GM08714 (cell line): ENCODE results near the gene KDM5C.

Experiments used
- H3K4me3 ChIP-seq: fragments of 200-500 bp; sonication (Bioruptor generic); 2 replicates; pipeline ENCODE4 v1.5.1; 2014; ENCODE audit warnings: mild to moderate bottlenecking, low read length, inconsistent platforms
- ZNF274 ChIP-seq: IDR thresholded peaks from 2 replicates; pipeline ENCODE4 v1.6.1; 2012; ENCODE audit warnings: mild to moderate bottlenecking, low read depth, low read length

Gene KDM5C

GRCh38 chrX:53256446-53257041 is 31.5 kb upstream of the KDM5C start:
- no peak for TF ChIP-seq ZNF274

GRCh38 chrX:53255738-53256191 is 30.8 kb upstream of the KDM5C start:
- no peak overlapping the region for H3K4me3 ChIP-seq
- no peak for TF ChIP-seq ZNF274

More at GRCh38 chrX:53256446-53257041, 31.5 kb upstream of the KDM5C start:
- no peak overlapping the region for H3K4me3 ChIP-seq

GRCh38 chrX:53254570-53255461 is 29.8 kb upstream of the KDM5C start:
- no peak overlapping the region for H3K4me3 ChIP-seq
- TF ChIP-seq ZNF274: no peak

GRCh38 chrX:53253293-53254020 is 28.4 kb upstream of the KDM5C start:
- no peak for TF ChIP-seq ZNF274
- H3K4me3 ChIP-seq: no peak overlapping the region

DNA sequence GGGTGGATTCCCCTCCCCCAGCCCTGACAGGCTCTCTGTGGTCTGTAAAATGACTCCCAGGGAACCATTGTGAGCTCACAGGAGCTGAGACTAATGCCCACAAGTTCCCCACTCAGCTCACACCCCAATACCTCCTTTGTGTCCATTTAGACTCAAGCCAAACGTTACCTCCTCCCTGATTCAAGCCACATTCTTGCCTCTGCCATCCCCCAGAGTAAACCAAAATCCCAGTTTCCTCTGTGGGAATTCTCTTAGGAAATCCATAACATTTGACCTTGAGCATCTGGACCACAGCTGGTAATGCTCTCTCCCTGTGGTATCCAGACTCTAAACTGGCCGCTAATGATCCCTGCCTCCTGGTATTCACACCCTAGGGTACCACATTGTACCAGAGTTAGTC is 26.3 kb upstream of the KDM5C start:
- H3K4me3 ChIP-seq: no peak overlapping the region
- TF ChIP-seq ZNF274: no peak

DNA sequence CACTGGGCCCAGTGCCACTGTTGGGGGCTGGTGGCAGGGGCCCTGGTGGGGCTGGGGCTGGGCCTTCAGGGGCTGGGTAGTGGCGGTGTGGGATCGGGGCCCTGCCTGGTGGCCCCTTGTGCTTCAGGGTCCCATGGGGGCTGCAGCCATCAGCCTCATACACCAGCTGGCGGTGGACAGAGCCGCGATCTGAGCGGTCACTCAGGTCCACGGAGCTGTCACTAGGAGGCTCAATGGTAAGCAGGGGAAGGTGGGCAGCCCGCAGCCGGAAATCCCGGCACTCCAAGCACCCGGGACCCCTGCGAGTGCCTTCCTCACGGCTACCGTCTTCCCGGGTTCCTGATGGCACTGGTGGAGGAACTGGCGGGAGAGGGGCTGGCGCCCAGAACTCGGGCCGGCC is 25.5 kb upstream of the KDM5C start:
- no peak for TF ChIP-seq ZNF274
- H3K4me3 ChIP-seq: no peak overlapping the region

DNA sequence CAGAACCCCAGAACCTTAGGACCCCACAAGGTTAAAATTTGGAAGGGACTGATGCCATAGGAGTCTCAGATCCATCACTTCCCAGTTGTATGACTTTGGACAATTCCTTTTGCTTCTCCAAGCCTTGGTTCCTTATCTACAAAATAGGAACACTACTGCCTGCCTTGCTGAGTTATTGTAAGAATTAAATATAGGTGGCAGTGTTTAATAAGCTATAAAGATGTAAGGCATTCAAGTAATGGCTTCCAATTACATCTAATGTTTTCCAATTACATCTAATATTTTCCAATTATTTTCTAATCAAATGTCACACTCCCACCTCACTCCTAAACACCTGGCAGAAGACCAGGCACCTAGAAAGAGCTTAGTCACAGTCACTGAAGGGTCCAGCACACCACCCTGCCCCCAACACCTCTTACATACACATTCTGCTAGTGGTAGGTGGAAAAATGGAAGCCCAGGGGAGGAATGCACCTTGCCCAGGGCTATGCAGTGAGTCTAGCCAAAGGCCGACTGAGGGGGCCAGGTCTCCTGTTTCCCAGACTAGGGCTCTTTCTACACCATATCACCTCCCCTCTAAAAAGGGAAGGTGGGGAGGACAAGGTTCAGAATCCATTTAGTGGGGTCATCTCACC is 24.5 kb upstream of the KDM5C start:
- H3K4me3 ChIP-seq: no peak overlapping the region
- TF ChIP-seq ZNF274: no peak

DNA sequence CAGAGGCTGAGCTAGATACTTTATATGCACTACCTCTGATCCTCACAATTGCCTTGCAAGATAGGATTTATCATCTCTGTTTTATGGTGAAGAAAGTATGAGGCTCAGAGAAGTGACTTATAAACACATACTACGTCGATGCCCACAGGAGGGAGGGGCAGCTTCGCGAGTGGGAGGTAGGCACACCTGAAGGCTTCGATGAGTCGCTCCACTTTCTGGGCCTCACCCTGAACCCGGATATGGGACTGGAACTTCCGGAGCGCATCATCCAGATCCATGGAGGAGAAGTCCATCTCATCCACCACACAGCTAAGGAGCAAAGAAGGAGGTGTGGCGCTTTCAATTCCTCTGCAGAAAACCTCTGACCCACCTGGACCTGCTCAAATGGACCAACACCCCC is 22.9 kb upstream of the KDM5C start:
- H3K4me3 ChIP-seq: no peak overlapping the region
- TF ChIP-seq ZNF274: no peak

- H3K4me3 ChIP-seq: no peak overlapping the region
- TF ChIP-seq ZNF274: no peak
Observed at GRCh38 chrX:53246231-53246630, 21.2 kb upstream of the KDM5C start.

DNA sequence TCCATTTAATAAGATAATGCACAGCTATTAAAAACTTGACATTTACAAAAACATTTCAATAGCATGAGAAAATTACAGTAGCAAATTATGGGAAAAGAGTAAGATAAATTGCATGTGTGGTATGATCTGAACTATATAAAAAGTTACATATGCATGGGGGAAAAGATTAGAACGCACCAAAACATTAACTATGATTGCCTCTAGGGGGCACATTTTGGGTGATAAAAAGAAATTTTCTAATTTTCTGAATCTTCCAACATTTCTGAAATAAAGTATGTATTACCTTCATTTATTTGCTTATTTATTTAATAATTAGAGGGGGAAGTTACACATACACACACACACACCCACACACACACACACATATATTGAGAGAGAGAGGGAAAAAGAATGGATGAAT is 19.6 kb upstream of the KDM5C start:
- TF ChIP-seq ZNF274: no peak
- H3K4me3 ChIP-seq: no peak overlapping the region

- no peak for TF ChIP-seq ZNF274
- H3K4me3 ChIP-seq: no peak overlapping the region
Observed at GRCh38 chrX:53242310-53242709, 17.3 kb upstream of the KDM5C start.

DNA sequence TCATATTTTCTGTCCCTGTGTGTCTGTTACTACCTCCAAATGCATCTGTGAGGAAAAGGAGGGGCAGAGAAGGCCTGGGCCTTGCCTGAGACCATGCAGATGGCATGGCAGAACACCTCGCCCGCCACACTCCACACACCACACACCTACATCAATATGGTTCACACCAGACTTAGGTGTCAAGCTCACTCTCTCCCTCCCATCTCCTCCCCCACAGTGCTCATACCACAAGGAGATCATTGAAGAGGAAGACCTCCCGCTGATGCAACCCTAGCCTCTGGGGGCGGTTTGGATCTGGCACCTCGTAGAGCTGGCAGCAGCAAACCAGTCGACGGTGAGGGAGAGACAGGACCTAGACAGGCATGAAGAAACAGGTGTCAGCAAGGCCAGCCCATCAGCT is 16.6 kb upstream of the KDM5C start:
- no peak overlapping the region for H3K4me3 ChIP-seq
- TF ChIP-seq ZNF274: no peak

- H3K4me3 ChIP-seq: no peak overlapping the region
Observed at GRCh38 chrX:53239474-53239873, 14.5 kb upstream of the KDM5C start.

GRCh38 chrX:53237056-53237455 is 12.0 kb upstream of the KDM5C start:
- no peak for TF ChIP-seq ZNF274
- no peak overlapping the region for H3K4me3 ChIP-seq

More at GRCh38 chrX:53239474-53239873, 14.5 kb upstream of the KDM5C start:
- TF ChIP-seq ZNF274: no peak

- no peak for TF ChIP-seq ZNF274
- H3K4me3 ChIP-seq: no peak overlapping the region
Observed at GRCh38 chrX:53236025-53236679, 11.1 kb upstream of the KDM5C start.
